ENCODE results near the gene C1orf174.

The C1orf174 gene

DNA sequence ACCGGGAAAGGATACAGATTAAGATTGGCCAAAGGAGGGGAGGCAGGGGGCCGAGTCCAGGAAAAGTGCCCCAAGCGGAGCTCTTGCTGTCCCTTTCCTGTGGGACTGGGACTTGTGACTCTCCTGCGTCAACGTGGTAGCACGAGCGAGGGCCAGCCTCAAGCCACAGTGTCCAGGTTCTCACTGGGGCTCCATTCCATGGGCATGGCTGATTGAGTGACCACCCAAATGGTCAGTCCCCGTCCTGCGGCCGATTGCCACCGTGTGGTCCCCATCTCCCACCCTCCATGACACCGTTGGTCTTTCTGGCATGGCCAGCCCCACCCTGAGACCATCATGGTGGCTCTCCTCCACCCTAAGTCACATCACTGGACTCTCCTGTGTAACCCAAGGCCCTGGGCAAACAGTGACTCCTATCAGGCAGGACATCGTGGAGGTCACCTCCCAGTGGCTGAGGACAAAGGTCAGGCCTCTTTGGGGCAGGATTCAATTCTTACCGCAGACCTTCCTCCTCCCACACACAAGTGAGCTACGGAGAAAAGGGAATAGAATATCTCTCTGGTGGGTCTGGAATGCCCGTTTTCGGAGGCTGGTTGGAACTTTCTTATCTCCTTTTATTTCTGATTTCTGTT lies 8.9 kb upstream of the C1orf174 start:
- DNase-seq: no peak

GRCh38 chr1:3907621-3908165 lies 7.6 kb upstream of the C1orf174 start:
- DNase-seq: no peak

DNA sequence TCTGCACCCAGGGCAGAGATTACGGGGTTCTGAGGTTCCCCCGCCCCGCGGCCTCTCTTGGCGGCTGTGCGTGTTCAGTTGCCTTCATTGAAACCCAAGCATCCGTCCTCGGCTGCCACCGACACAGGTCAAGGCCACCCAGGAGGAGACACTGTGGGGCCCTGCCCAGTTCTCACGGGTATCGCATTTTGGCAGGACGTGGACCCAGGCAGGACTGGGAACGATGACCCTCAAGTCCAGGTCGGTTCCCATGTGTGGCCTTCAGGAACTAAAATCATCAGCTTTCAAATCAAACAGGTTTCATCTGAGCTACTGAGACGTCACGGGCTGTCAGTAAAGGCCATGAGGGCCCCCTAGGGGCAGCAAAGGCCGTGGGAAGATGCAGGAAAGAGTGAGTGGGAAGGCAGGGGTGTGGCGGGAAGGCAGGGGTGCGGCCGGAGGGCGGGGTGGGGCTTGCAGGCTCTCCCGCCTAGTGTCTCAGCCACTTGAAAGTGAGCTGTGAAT lies 7.0 kb upstream of the C1orf174 start:
- no peak for DNase-seq

DNA sequence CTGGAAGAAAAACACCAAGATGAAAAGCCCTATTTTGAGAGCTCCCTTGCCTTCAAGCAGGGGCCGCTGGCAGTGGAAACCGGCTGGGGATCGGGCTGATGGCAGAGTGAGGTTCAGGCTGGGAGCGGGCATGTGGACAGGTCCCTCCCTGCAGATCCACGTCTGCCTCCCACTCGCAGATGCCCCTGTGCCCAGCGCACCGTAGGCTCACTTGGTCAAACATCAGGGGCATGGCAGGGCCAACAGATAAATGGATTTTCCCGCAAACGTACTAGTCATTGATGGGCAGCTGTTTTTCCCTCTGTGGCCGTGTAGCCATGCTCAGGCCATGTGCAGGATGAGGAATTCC lies 6.6 kb upstream of the C1orf174 start:
- no peak for DNase-seq

GRCh38 chr1:3905953-3906671 lies 6.0 kb upstream of the C1orf174 start:
- peak; percentile 5 for DNase-seq

- DNase-seq: no peak
Measured at GRCh38 chr1:3905266-3905952, 5.3 kb upstream of the C1orf174 start.

- DNase-seq: no peak
Measured at GRCh38 chr1:3904843-3905185, 4.7 kb upstream of the C1orf174 start.

GRCh38 chr1:3904006-3904842 lies 4.2 kb upstream of the C1orf174 start:
- DNase-seq: no peak

GRCh38 chr1:3903141-3904005 lies 3.3 kb upstream of the C1orf174 start:
- peak; percentile 32 for DNase-seq

DNA sequence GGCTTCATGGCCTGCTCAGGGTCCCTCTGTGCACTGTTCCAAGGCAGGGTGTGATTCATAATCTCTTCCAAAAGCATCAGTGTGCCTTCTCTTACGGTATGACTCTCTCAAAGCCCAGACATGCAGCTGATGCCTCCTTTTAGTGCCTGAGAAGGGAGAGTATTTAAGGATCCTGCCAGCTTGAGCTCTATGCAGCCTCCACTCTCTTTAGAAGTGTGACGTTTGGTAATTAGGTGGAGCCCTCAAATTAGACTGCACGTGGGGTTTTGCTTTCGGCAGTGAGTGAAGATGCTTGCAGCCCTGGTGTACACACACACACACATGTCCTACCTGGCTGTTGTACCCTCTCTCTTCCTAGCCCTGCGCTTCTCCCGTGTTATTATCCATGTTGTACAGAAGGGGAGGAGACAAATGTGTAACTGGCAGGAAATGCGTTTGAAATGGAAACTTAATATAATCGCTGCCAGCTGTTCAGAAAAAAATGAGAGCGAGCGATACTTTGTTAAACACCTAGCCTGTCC lies 2.6 kb upstream of the C1orf174 start:
- no peak for DNase-seq

DNA sequence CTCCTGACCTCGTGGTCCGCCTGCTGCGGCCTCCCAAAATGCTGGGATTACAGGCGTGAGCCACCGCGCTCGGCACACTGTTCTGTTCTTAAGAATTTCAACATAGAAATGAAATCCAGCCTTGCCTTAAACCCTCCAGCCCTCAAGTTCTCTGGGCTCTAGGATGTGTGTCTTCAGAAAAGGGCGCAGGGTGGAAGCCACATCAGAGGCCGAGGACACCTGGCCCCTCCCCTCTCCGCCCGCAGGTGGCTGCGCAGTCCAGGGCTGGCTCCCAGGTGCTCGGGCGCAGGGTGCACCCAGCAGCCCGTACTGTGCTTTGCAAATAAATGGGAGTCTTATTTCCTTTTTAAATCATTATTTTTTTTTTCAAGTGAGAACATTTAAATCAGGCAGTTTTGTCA lies 2.0 kb upstream of the C1orf174 start:
- DNase-seq: no peak

- DNase-seq: peak; percentile 90
Measured at GRCh38 chr1:3900969-3901529, 977 bp upstream of the C1orf174 start.

- DNase-seq: no peak
Measured at GRCh38 chr1:3899754-3900149, 320 bp downstream of the C1orf174 start.

- DNase-seq: no peak
Measured at GRCh38 chr1:3898994-3899753, 898 bp downstream of the C1orf174 start.

- no peak for DNase-seq
Measured at GRCh38 chr1:3898475-3898735, 1.7 kb downstream of the C1orf174 start.

DNA sequence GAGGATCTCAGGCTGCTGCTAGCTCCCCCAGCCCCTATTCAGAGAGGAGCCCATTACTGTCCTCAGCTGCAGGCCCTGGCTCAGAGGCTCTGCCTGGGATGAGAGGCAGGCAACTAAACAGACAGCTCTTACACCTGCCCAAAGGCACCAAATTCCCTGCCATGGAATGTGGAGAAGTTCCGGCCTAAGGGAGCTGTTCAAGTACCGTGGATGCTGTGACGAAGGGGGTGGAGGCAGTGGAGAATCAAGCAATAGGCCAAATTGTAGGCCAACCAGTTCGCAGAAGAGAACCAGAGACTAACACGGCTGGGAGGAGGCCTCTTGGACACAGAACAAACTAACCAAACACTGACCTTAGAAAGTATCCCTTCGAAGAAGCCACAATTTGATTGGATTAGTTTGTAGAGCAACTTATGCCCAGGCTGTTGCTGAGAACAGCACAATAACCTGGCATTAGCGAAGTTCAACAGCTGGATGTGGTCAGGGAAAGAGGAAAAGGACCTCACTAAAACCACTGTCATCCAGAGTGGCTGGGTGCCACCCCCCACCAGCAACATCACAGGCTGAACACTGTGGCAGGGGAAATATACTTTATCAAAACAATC lies 3.6 kb downstream of the C1orf174 start:
- DNase-seq: no peak

DNA sequence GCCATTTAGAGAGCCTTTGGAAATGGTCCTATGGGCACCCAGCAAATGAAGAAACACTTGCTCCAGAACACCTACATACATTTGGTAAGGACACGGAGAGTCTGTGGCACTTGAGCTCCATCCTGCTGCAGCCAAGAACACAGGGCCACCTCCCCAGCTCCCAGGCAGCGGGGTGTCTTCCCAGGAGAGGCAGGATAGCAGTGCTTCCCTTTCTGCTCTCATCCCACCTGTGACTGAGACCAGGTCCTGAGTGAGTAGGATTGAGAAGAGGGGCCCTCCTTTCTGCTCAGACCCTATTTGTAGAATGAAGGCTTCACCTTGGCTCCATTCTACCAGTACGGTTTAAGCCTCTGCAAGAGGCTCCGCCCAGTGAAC lies 4.1 kb downstream of the C1orf174 start:
- DNase-seq: no peak

DNA sequence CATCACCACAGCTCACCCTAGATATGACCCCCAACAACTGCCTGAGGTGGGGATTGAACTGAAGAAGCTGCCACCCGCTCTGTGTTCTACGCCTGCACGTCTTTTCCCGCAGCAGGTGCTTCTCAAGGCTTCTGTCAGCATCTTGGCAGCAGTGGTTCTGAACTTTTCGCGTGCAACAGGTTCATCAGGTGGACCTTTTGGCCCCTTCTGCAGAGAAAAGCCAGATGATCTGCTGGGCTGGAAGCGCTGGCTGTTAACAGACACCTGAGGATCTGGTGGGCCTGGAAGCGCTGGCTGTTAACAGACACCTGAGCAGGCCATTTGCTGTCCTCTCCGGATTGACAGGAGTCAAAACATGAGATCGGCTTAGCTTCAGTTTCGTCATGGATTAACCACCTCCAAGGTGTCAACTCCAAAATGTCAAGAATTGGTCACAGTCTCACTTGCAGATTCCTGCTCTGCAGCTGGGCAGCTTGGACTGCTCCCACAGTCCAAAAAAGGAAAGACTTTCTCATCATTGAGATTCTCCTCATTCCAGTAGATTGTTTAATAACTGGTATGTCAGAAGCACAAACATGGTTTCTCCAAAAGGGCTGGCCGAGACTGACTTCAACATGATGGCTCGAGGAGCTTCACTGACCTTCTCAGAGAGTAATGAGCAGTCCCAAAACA lies 4.7 kb downstream of the C1orf174 start:
- no peak for DNase-seq

DNA sequence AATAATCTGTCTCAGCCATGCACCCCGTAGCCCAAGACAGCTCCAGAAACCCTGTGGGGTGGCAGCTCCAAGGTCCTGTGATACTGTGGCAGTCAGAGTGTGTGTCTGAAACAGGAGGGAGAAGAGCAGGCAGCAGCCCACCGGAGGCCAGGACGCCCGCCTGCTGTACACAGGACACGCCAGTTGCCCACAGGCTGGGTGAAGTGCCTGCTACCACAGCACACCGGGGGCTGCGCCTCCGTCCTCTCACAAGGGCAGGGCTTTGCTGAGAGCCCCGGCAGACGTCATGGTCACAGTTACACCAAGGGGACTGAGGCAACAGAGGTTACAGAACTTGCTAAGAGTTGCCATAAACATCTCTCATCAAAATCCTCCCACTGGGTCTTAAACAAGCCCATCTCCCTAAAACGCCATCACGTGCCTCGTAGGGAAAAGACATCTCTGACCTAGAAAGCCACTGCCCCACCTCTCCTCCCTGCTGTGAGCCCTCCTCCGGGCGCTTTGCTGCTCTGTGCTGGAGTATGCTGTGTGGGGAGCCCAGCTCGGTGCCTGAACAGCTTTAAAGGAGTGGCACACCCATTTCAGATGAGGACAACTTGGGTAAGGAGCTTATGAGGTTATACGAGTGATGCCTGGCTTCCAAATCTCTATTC lies 5.3 kb downstream of the C1orf174 start:
- DNase-seq: no peak
